ENCODE data around the gene UBE2K. TPM values are rescaled to one million over a fixed set of nuclear protein-coding genes. Genes with fewer than 3 reads are reported as not detected.
"Not testable (repeated sequence)": the region's sequence is repeated elsewhere in the genome, so short reads cannot be mapped to it uniquely, and the experiment has no call there.

The UBE2K gene
- total RNA-seq, 1 donor from 2014 or later, result 87.5 TPM

DNA sequence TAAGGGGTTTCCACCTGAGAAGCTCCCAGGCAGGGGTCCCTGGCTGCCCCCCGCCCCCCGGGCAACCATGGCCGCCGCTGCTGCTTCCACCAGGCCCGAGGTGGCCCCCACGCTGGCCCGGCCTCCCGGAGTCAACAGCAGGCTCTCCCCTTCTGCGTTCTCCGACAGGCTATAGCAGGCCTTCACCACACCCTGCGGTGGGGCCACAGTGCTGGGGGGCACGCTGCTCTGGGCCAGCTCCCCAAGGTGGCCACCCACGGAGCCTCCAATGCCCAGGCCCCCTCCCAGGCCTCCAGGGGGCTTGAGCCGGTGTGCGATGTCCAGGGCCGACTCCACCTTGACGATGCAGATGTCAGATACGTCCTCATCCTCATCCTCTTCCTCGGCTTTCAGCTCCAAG is 72.5 kb downstream of the UBE2K start:
- H3K27me3 Mint-ChIP-seq (ENCODE audit: low read depth), result no peaks in the 10 kb centered on the region

DNA sequence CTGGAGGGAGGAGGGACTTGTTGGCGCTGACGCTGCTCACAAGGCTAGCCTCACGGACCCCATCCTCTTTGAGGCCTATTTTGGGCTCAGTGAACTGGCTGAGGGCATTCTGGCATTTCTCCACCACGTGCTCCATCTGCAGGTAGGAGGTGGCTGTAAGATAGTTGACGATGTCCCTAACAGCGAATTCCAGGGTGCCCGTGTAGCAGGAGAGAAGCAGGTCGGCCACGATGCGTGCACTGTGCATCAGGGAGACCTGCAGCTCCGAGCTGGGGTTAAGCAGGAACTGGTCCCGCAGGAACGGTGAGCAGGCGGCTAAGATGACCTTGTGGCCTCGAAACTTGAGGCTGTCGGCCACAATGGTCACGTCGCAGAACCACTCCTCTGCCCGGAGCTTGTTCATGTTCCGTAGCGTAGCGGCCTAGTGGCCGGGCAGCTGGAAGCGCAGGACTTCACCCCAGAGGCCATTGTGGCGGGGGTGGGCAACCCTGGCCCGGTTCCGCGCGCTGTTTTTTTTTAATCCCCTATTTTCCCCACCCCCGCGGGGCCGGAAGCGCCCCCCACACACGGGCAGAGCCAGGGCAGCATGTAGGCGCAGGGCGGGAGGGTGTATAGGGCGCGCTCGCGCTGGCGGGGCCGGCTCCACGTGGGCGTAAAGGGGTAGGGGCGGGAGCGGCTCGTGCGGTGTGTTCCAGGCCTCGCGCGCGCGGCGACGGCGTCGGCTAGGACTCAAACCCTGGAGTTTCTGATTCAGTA is 73.2 kb downstream of the UBE2K start:
- Mint-ChIP-seq H3K27ac (ENCODE audit: unreplicated experiment) (no peak overlapping the region), H3K36me3 (ENCODE audit: low read depth) (peaks cover 14% of the 10 kb centered on the region), H3K27me3 (ENCODE audit: low read depth) (no peaks in the 10 kb centered on the region), H3K4me1 (ENCODE audit: low read depth) (no peaks in the 10 kb centered on the region), H3K9me3 (ENCODE audit: low read depth) (no peaks in the 10 kb centered on the region), H3K4me3 (ENCODE audit: unreplicated experiment) (no peak overlapping the region)
- DNase-seq (ENCODE audit: low spot score), result no peak
- TF ChIP-seq, protein P1, sequence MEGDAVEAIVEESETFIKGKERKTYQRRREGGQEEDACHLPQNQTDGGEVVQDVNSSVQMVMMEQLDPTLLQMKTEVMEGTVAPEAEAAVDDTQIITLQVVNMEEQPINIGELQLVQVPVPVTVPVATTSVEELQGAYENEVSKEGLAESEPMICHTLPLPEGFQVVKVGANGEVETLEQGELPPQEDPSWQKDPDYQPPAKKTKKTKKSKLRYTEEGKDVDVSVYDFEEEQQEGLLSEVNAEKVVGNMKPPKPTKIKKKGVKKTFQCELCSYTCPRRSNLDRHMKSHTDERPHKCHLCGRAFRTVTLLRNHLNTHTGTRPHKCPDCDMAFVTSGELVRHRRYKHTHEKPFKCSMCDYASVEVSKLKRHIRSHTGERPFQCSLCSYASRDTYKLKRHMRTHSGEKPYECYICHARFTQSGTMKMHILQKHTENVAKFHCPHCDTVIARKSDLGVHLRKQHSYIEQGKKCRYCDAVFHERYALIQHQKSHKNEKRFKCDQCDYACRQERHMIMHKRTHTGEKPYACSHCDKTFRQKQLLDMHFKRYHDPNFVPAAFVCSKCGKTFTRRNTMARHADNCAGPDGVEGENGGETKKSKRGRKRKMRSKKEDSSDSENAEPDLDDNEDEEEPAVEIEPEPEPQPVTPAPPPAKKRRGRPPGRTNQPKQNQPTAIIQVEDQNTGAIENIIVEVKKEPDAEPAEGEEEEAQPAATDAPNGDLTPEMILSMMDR (IDR thresholded peaks at IDR 0.05), result no peak

More for the DNA sequence above, 72.5 kb downstream of the UBE2K start:
- no peak overlapping the region for H3K4me3 Mint-ChIP-seq (ENCODE audit: unreplicated experiment)
- H3K27ac Mint-ChIP-seq (ENCODE audit: unreplicated experiment), result no peak overlapping the region
- H3K4me1 Mint-ChIP-seq (ENCODE audit: low read depth), result no peaks in the 10 kb centered on the region
- H3K9me3 Mint-ChIP-seq (ENCODE audit: low read depth), result no peaks in the 10 kb centered on the region
- peaks cover 13% of the 10 kb centered on the region for H3K36me3 Mint-ChIP-seq (ENCODE audit: low read depth)
- no peak for DNase-seq (ENCODE audit: low spot score)
- TF ChIP-seq, protein P1 (IDR thresholded peaks at IDR 0.05), result no peak

DNA sequence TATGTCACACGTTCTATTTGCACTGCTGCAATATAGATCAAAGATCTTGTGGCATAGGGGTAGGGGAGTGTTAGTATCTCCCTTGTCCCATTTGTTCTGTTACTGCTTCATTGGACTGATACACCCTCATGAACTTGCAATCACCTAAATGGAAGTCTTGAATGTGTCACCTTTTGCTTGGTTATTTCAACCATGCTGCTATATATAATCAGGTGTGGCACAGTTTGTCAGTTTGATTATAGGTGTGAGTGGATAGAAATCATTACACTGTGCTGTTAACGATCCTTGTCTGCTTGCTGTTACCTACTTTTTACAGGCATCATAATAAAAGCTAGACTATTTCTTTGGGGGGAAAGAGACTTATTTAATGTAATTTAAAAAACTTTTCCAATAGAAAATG is 84.1 kb downstream of the UBE2K start:
- H3K36me3 Mint-ChIP-seq (ENCODE audit: low read depth); H3K9me3 Mint-ChIP-seq (ENCODE audit: low read depth); DNase-seq (ENCODE audit: low spot score); H3K27me3 Mint-ChIP-seq (ENCODE audit: low read depth); H3K4me3 Mint-ChIP-seq (ENCODE audit: unreplicated experiment); H3K27ac Mint-ChIP-seq (ENCODE audit: unreplicated experiment); H3K4me1 Mint-ChIP-seq (ENCODE audit: low read depth): not testable (repeated sequence)

DNA sequence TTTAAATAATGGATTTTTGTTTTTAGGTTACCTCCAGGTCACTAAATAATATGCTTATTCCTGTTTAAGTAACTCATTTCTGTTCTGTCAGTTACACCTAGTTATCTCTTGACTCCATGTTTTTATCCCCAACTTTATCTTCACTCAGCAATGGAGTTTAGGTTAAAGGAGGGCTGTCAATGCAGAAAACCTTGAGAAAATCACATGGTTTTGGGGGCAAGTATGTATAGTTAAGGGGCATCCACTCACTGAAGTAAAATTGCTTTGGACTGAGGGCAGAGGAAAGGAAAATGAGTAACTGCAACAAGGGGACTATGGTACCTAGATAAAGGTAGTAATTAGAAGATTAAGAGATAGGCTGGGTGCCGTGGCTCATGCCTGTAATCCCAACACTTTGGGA is 87.1 kb downstream of the UBE2K start:
- peaks cover 4% of the 10 kb centered on the region for H3K36me3 Mint-ChIP-seq (ENCODE audit: low read depth)
- no peak overlapping the region for H3K27ac Mint-ChIP-seq (ENCODE audit: unreplicated experiment)

DNA sequence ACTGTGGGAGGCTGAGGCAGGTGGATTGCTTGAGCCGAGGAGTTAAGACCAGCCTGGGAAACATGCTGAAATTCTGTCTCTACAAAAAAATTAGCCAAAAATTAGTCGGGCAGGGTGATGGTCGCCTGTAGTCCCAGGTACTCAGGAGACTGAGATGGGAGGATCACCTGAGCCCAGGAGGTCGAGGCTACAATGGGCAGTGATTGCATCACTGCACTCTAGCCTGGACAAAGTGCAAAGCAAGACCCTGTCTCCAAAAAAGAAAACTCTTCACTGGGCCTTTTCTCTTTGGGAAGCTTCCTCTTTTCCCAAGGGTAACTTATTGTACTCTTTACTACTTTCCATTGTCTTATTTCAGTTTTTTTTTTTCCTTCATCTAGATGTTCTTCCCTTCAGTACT is 88.9 kb downstream of the UBE2K start:
- TF ChIP-seq, protein P1 (IDR thresholded peaks at IDR 0.05), result no peak
- no peak overlapping the region for H3K27ac Mint-ChIP-seq (ENCODE audit: unreplicated experiment)
- H3K4me3 Mint-ChIP-seq (ENCODE audit: unreplicated experiment), result no peak overlapping the region
- peaks cover 5% of the 10 kb centered on the region for H3K4me1 Mint-ChIP-seq (ENCODE audit: low read depth)
- H3K27me3 Mint-ChIP-seq (ENCODE audit: low read depth), result no peaks in the 10 kb centered on the region
- H3K36me3 Mint-ChIP-seq (ENCODE audit: low read depth), result peaks cover 2% of the 10 kb centered on the region
- H3K9me3 Mint-ChIP-seq (ENCODE audit: low read depth), result no peaks in the 10 kb centered on the region
- DNase-seq (ENCODE audit: low spot score), result no peak

More for the DNA sequence above, 87.1 kb downstream of the UBE2K start:
- no peaks in the 10 kb centered on the region for H3K9me3 Mint-ChIP-seq (ENCODE audit: low read depth)
- peaks cover 5% of the 10 kb centered on the region for H3K4me1 Mint-ChIP-seq (ENCODE audit: low read depth)
- no peak for DNase-seq (ENCODE audit: low spot score)
- H3K4me3 Mint-ChIP-seq (ENCODE audit: unreplicated experiment), result no peak overlapping the region
- TF ChIP-seq, protein P1 (IDR thresholded peaks at IDR 0.05), result no peak
- no peaks in the 10 kb centered on the region for H3K27me3 Mint-ChIP-seq (ENCODE audit: low read depth)

DNA sequence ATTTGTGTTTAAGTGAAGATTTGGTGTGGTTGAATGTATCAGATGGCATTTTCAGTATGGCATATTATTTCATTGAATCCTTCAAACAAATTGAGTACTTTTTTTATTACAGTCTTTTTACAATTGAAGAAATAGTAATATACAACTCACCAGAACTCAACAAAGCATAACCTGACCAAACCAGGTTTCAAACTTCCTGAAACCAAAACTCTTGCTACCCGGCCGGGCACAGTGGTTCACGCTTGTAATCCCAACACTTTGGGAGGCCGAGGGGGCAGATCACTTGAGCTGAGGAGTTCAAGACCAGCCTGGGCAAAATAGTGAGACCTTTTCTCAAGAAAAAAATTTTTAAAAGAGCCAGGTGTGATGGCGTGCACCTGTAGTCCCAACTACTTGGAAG is 94.2 kb downstream of the UBE2K start:
- peaks cover 3% of the 10 kb centered on the region for H3K4me1 Mint-ChIP-seq (ENCODE audit: low read depth)
- H3K27ac Mint-ChIP-seq (ENCODE audit: unreplicated experiment), result no peak overlapping the region
- no peaks in the 10 kb centered on the region for H3K27me3 Mint-ChIP-seq (ENCODE audit: low read depth)
- TF ChIP-seq, protein P1 (IDR thresholded peaks at IDR 0.05), result no peak
- DNase-seq (ENCODE audit: low spot score), result no peak
- no peak overlapping the region for H3K4me3 Mint-ChIP-seq (ENCODE audit: unreplicated experiment)
- no peaks in the 10 kb centered on the region for H3K36me3 Mint-ChIP-seq (ENCODE audit: low read depth)
- no peaks in the 10 kb centered on the region for H3K9me3 Mint-ChIP-seq (ENCODE audit: low read depth)
